DMS114 treated with DMSO at 0.1 percent for 48 hours (cell line): ENCODE measurements around the gene CGB2.
"Not testable (repeated sequence)": the region's sequence is repeated elsewhere in the genome, so short reads cannot be mapped to it uniquely, and the experiment has no call there.

ENCODE experiments used
- DNase-seq: peaks from one replicate; lab custom pipeline; 2025; ENCODE audit not compliant: unreplicated experiment; lab: John Stamatoyannopoulos, UW

CGB2 gene

DNA sequence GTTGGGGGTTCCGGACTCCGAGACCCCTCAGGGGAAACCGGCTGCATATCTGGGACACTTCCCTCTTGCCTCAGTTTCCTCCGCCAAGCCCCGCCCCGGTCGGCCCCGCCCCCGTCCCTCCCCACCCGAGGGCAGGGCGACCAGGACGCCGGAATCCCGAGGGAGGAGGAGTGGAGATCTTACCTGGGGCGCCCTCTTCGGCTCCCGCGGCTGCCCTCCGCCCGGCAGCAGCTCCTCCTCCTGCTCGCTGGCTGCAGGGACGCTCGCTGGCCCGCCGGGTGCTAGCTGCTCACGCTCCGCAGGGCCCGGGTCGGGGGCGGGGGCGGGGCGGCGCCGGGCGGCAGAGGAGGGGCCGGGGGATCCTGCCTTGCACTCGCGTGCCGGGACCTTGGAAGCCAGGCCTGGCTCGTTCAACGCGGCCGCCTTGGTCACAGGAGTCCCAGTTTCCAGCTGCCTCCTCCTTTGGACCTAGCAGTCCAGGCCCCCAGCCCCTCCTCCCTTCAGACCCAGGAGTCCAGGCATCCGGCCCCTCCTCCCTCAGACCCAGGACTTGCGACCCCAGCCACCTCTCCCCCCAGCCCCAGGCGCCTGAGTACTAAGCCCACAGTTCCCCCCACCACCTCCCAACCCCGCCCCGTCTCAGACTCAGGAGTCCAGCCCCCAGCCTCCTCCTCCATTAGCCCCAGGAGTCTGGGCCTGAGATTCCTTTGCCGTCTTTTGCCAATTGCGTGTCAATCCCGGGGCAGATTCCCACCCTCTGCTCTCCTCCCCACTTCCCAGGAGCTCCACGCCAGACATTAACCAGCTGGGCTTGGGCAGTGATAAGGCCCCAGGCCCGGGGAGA lies 33.3 kb downstream of the CGB2 start, which contains the start of gene NTF4:
Gene NTF4, minus strand, starts transcription at position 51 of the 844 bp plus-strand sequence. CDS start 2,821 bp downstream, outside the sequence.
- no peak for DNase-seq

DNA sequence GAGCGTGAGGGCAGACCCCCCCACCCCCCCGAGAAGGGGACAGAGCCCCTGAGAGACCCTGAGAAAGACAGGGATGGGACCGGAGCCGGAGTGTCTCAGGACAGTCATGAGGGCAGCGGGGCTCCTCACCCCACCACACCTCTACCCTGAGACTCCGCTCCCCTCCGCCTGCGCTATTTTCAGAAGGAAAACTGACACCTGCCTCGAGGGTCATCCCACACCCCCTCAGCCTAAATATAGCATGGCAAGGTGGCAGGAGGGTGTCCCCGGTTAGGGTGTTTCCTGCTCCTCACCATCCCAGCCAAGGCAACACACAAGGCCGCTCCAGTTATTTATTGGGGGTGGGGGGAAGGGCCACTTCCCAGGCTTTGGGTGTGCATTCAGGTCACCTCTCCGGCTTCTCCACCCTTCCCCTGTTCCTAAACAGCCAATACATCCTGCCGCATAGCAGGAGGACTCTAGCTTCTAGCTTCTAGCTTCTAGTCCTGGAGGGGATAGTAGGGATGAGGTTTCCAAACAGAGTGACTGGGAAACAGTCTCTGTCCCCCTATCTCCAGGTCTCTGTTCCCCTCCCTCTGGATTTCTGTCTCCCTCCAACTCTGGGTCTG lies 34.3 kb downstream of the CGB2 start:
- DNase-seq: no peak

GRCh38 chr19:49067554-49067953 lies 35.9 kb downstream of the CGB2 start:
- no peak for DNase-seq

DNA sequence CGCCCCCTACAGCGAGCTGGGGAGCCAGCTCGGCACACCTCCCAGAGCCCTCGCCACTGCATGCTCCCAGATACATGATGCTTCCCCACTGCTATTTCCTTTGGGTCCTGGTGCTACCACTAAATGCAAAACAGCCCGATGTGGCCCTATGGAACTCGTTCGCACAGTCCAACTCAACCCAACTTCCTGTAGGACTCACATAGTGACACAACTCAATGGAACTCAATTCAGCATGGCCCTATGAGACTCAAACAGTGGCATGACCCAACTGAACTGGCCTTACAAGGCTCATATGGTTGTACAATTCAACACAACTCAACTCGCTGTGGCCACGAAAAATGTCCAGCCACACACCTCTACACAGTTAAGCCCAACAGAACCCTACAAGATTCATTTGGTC lies 37.3 kb downstream of the CGB2 start:
- no peak for DNase-seq

- no peak for DNase-seq
Observed at GRCh38 chr19:49070416-49070815, 38.7 kb downstream of the CGB2 start.

DNA sequence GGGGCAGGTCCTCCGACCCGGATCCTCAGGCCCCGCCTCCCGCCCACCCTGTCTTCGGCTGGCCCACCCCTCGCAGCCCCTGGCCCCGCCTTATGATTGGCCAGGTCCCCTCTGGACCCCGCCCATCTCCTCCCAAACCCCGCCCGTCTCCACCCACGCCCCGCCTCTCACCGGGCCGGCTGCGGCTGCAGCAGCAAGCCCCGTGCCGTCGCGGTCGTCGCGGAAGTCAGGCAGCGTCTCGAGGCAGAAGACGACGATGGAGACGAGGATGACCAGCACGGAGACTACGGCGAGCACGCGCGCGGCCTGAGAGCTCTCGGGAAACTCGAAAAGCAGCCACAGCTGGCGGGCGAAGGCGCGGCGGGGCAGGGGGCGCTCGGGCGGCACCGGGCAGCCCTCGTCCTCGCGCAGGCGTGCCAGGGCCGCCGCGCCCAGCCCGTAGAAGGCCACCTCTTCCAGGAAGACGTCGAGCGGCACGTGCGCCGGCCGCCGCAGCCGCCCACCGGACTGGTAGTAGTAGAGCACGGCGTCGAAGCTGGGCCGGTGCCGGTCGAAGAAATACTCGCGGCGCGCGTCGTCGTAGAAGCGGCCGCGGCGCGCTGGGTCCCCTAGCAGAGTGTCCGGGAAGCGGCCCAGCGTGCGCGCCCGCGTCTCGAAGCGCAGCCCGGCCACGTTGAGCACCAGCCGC lies 40.3 kb downstream of the CGB2 start:
- DNase-seq: no peak

DNA sequence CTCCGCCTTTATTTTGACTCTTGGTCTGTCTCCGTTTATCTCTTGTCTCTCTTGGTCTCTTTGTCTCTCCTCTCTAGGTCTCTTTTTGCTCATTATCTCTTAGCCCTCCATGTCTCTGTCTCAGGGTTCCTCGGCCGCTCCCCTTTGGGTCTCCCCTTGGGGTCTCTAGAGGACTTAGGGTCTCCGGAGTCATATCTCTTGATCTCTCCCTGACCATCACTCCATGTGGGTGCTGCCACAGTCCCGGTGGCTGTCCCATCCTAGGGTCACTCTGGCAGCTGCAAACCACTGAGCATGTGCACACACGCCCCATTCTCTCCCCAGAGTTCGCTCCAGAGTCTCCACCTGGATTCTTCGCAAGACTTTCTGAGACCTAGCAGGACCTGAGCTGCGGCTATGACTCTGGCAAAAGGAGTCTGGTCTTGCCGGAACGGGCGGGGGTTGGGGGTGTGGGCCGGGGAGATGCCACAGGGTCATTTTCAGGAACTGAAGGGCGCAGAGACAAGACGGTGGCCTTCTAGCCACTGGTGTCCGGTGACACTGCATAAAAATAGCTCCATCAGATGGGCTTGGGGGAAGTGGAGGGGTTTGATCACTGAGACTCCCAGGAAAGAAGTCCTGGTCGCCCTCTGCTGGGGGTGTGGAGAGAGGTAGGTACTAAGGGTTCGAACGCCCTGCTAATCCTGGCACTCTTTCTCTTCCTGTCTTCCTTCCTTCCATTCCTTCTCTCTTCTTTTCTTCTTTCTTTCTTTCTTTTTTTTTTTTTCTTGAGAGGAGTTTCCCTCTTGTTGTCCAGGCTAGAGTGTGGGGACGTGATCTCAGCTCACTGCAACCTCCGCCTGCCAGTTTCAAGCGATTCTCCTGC lies 42.1 kb downstream of the CGB2 start:
- no peak for DNase-seq

- not testable (repeated sequence) for DNase-seq
Observed at GRCh38 chr19:49074869-49075268, 43.2 kb downstream of the CGB2 start.

- DNase-seq: no peak
Observed at GRCh38 chr19:49080392-49080791, 48.7 kb downstream of the CGB2 start.

- no peak for DNase-seq
Observed at GRCh38 chr19:49081273-49081672, 49.6 kb downstream of the CGB2 start.
